AG10803 (cell line): ENCODE data around the gene ZNF839.
A peak's percentile ranks its signal among the peaks of the same experiment; 100 is the strongest.

ENCODE experiments used
- DNase-seq: peaks from one replicate; pipeline ENCODE4 v3.0.0; 2010; ENCODE audit warnings: low read depth
- H3K4me3 ChIP-seq: 2 replicates; pipeline ENCODE4 v1.5.1; 2011; ENCODE audit warnings: mild to moderate bottlenecking, low read length, control low read depth
- CTCF ChIP-seq: conservative IDR thresholded peaks from 2 replicates; pipeline ENCODE4 v1.5.1; 2011; ENCODE audit warnings: mild to moderate bottlenecking, low read length, control low read depth, inconsistent platforms

Gene ZNF839

GRCh38 chr14:102314242-102315011 lies 5.1 kb upstream of the ZNF839 start:
- H3K4me3 ChIP-seq, result peak overlapping the region; percentile 61
- DNase-seq, result peak; percentile 83
- peak; percentile 80 for TF ChIP-seq CTCF

DNA sequence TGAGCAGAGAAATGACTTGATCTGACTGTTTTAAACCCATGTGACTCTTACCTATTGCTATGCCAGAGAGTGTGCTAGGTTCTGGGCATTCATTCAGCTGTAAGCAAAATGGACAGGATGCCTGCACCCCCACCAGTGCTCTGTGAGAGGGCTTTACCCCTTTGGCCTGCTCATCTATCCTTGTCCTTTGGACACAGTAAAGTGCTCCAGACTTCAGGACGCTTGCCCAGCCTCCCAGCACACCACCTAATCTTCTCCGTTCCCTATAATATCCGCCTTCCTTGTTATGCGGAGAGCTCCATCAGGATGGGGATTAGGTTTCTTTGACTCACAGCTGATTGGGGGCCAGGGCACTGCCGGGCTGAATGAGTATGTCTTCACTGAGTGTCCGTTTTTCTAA lies 4.4 kb upstream of the ZNF839 start:
- TF ChIP-seq CTCF, result no peak
- no peak for DNase-seq
- no peak overlapping the region for H3K4me3 ChIP-seq

- H3K4me3 ChIP-seq, result peak overlapping the region; percentile 60
- DNase-seq, result peak; percentile 78
- TF ChIP-seq CTCF, result no peak
Measured at GRCh38 chr14:102316338-102316742, 3.2 kb upstream of the ZNF839 start.

DNA sequence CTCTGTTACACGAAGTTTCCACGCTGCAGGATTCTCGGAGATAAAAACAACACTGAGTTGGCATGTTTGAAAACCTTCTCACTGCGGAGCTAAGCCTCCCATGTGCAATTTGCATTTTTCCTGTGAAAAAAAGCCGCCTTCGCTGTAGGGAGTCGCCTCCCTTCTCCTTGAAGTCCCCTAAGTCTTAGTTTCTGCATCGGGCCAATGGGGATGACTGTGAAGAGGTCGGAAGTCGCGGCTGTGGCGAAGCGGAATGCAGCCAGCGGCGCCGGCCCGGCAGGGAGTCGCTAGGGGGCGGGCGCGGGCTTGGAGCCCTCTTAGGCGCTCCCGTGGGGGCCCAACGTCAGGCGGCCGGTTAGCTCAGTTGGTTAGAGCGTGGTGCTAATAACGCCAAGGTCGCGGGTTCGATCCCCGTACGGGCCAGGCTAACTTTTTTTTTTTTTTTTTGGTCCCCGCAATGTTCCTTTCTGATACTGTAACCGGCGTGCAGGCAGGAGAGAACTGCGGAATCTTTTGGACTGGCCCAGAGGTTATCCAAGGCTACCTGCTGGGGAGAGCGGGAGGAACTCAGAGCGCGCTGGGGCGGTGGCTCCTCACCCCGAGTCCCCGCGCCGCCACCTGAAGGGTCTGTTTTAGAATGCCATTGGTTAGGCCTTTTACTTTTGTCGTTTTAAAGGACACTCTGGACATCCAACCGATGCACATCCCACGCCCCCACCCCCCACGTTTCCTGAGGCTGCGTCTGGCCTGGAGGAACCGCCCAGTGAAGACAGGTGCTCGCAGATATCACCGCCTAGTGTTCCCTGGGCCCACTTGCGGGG lies 2.6 kb upstream of the ZNF839 start:
- TF ChIP-seq CTCF, result peak; percentile 66
- peak overlapping the region; percentile 64 for H3K4me3 ChIP-seq

GRCh38 chr14:102317564-102318248 lies 1.8 kb upstream of the ZNF839 start:
- peak overlapping the region; percentile 64 for H3K4me3 ChIP-seq
- peak; percentile 23 for DNase-seq
- TF ChIP-seq CTCF, result no peak; the same call in none of the 2 replicates

More for the DNA sequence above, 2.6 kb upstream of the ZNF839 start:
- DNase-seq, result peak; percentile 91

GRCh38 chr14:102318781-102319276 lies 717 bp upstream of the ZNF839 start:
- TF ChIP-seq CTCF, result no peak
- DNase-seq, result no peak
- H3K4me3 ChIP-seq, result peak overlapping the region; percentile 70
